Keratinocyte (primary cell): ENCODE measurements around the gene FMR1NB. TPM values are rescaled to one million over a fixed set of nuclear protein-coding genes. Genes with fewer than 3 reads are reported as not detected.

Experiments used
- DNase-seq: peaks from one replicate; pipeline ENCODE4 v3.0.0-alpha.2; 2011; ENCODE audit warnings: low read depth, missing footprints, low spot score
- FAIRE-seq: peaks from 2 replicates; lab custom pipeline; 2011; peaks lifted over from hg19 to GRCh38; lab: Jason Lieb, UNC
- H2AFZ ChIP-seq: 2 replicates; pipeline ENCODE4 v1.6.0; 2012; ENCODE audit warnings: low read length, control low read depth, inconsistent platforms; ENCODE audit not compliant: control insufficient read depth
- H3K27ac ChIP-seq: 2 replicates; pipeline ENCODE4 v1.5.1; 2011; ENCODE audit warnings: low read length; ENCODE audit not compliant: control insufficient read depth, insufficient read depth
- H3K27me3 ChIP-seq: 3 replicates; pipeline ENCODE4 v1.6.0; 2011; ENCODE audit warnings: low read length; ENCODE audit not compliant: control insufficient read depth, insufficient read depth; ENCODE audit errors: extremely low read depth
- H3K36me3 ChIP-seq, 2 experiments: 2 replicates in 1 of 2; 3 replicates in 1 of 2; pipeline ENCODE4 v1.5.1; 2011; ENCODE audit warnings: low read length in 2 of 2, mild to moderate bottlenecking in 1 of 2; ENCODE audit not compliant: control insufficient read depth in 2 of 2, insufficient read depth in 2 of 2; ENCODE audit errors: extremely low read depth in 1 of 2
- H3K4me1 ChIP-seq: 3 replicates; pipeline ENCODE4 v1.5.1; 2011; ENCODE audit warnings: low read length; ENCODE audit not compliant: control insufficient read depth, insufficient read depth; ENCODE audit errors: extremely low read depth
- H3K4me2 ChIP-seq: 3 replicates; pipeline ENCODE4 v1.6.0; 2011; ENCODE audit warnings: low read depth, low read length; ENCODE audit not compliant: control insufficient read depth, insufficient read depth; ENCODE audit errors: extremely low read depth
- H3K4me3 ChIP-seq, 3 experiments: fragments of 200-600 bp in 1 of 3; sonication (generic) in 1 of 3; 2 replicates in 2 of 3; 3 replicates in 1 of 3; pipeline ENCODE4 v1.5.1; 2011 to 2016; ENCODE audit warnings: low read length in 3 of 3, mild to moderate bottlenecking in 3 of 3, control low read depth in 2 of 3, inconsistent platforms in 1 of 3, low read depth in 1 of 3, mixed read lengths in 1 of 3, mixed run types in 1 of 3, moderate library complexity in 1 of 3; ENCODE audit not compliant: control insufficient read depth in 2 of 3, insufficient read depth in 2 of 3; ENCODE audit errors: extremely low read depth in 1 of 3
- H3K79me2 ChIP-seq: 2 replicates; pipeline ENCODE4 v1.6.0; 2012; ENCODE audit warnings: low read length; ENCODE audit not compliant: control insufficient read depth, insufficient read depth
- H3K9ac ChIP-seq: 3 replicates; pipeline ENCODE4 v1.6.0; 2011; ENCODE audit warnings: low read length; ENCODE audit not compliant: control insufficient read depth, insufficient read depth; ENCODE audit errors: extremely low read depth
- H3K9me1 ChIP-seq: 3 replicates; pipeline ENCODE4 v1.6.0; 2011; ENCODE audit warnings: low read length; ENCODE audit not compliant: control insufficient read depth, insufficient read depth; ENCODE audit errors: extremely low read depth
- H3K9me3 ChIP-seq: 2 replicates; pipeline ENCODE4 v1.5.1; 2012; ENCODE audit warnings: low read depth, low read length; ENCODE audit not compliant: control insufficient read depth
- H4K20me1 ChIP-seq: 3 replicates; pipeline ENCODE4 v1.6.0; 2011; ENCODE audit warnings: low read length; ENCODE audit not compliant: control insufficient read depth, insufficient read depth; ENCODE audit errors: extremely low read depth
- EZH2 ChIP-seq: IDR thresholded peaks from one replicate; pipeline ENCODE4 v1.6.1; 2012; ENCODE audit warnings: inconsistent platforms, mild to moderate bottlenecking, low read length, moderate library complexity
- dilution Hi-C: fragments of 300-500 bp; cut with MboI; formaldehyde crosslinking; loops from one replicate; pipeline ENCODE4 v1.7.0; 2020; ENCODE audit warnings: low sequenced_read_pairs; ENCODE audit not compliant: extremely low pct_ligation_motif_present
- polyA plus RNA-seq, 5 experiments: library from polyadenylated mRNA; depleted of rRNA in 3 of 5; stranded (reverse) in 3 of 5; stranded (forward) in 1 of 5; unstranded in 1 of 5; fragments of >200 nt; gene quantifications; 1 replicate in 1 of 5; 2 replicates in 3 of 5; 3 replicates in 1 of 5; pipeline versions ENCODE4 v1.2.1 to v1.2.3, GENCODE V29; 2011 to 2012; ENCODE audit warnings: missing spikeins in 2 of 5, low read depth in 1 of 5, low replicate concordance in 1 of 5
- TF ChIP-seq, protein P1 (sequence below), 3 experiments: IDR thresholded peaks in 1 of 3; conservative IDR thresholded peaks in 1 of 3; optimal IDR thresholded peaks in 1 of 3; 2 replicates in 2 of 3; 3 replicates in 1 of 3; pipeline versions ENCODE3 to v1.5.1; 2011; ENCODE audit warnings: low read length in 3 of 3, mild to moderate bottlenecking in 3 of 3, moderate library complexity in 2 of 3, control low read depth in 1 of 3, inconsistent platforms in 1 of 3; ENCODE audit not compliant: insufficient read depth in 2 of 3; ENCODE audit errors: extremely low read depth in 1 of 3

FMR1NB gene
- polyA plus RNA-seq, 1 donor (not counting 4 experiments of a cell fraction or from before 2014, with no cell fraction given): not detected

GRCh38 chrX:148035380-148035779, 54.2 kb downstream of the FMR1NB start:
- no peaks in the 10 kb centered on the region for H3K9me1 ChIP-seq
- H3K4me2 ChIP-seq: no peak overlapping the region
- H3K27me3 ChIP-seq: no peaks in the 10 kb centered on the region
- H3K79me2 ChIP-seq: no peaks in the 10 kb centered on the region
- H3K4me3 ChIP-seq: no peak overlapping the region
- H3K9me3 ChIP-seq: no peaks in the 10 kb centered on the region
- DNase-seq: no peak
- H2AFZ ChIP-seq: no peak overlapping the region
- peaks cover 3% of the 10 kb centered on the region for H3K4me1 ChIP-seq
- H3K9ac ChIP-seq: no peak overlapping the region
- no peak overlapping the region for H3K27ac ChIP-seq
- no peak for FAIRE-seq
- no peaks in the 10 kb centered on the region for H4K20me1 ChIP-seq
- no peak for TF ChIP-seq EZH2
- TF ChIP-seq, protein P1, sequence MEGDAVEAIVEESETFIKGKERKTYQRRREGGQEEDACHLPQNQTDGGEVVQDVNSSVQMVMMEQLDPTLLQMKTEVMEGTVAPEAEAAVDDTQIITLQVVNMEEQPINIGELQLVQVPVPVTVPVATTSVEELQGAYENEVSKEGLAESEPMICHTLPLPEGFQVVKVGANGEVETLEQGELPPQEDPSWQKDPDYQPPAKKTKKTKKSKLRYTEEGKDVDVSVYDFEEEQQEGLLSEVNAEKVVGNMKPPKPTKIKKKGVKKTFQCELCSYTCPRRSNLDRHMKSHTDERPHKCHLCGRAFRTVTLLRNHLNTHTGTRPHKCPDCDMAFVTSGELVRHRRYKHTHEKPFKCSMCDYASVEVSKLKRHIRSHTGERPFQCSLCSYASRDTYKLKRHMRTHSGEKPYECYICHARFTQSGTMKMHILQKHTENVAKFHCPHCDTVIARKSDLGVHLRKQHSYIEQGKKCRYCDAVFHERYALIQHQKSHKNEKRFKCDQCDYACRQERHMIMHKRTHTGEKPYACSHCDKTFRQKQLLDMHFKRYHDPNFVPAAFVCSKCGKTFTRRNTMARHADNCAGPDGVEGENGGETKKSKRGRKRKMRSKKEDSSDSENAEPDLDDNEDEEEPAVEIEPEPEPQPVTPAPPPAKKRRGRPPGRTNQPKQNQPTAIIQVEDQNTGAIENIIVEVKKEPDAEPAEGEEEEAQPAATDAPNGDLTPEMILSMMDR (optimal IDR thresholded peaks at IDR 0.05 in 1 of 3, IDR thresholded peaks at IDR 0.05 in 1 of 3, conservative IDR thresholded peaks at IDR 0.05 in 1 of 3; ENCODE audit: extremely low read depth in 1 of 3, insufficient read depth in 2 of 3, low read length in 3 of 3): no peak
- no peaks in the 10 kb centered on the region for H3K36me3 ChIP-seq
- dilution Hi-C loops: no loop called here

GRCh38 chrX:148037020-148037419, 55.9 kb downstream of the FMR1NB start:
- FAIRE-seq: no peak
- dilution Hi-C loops: no loop called here
- no peak for DNase-seq

More at GRCh38 chrX:148037020-148037419, 55.9 kb downstream of the FMR1NB start:
- H4K20me1 ChIP-seq: no peaks in the 10 kb centered on the region
- H3K9me3 ChIP-seq: no peaks in the 10 kb centered on the region
- H3K79me2 ChIP-seq: no peaks in the 10 kb centered on the region
- H3K4me2 ChIP-seq: no peak overlapping the region
- TF ChIP-seq, protein P1 (optimal IDR thresholded peaks at IDR 0.05 in 1 of 3, IDR thresholded peaks at IDR 0.05 in 1 of 3, conservative IDR thresholded peaks at IDR 0.05 in 1 of 3; ENCODE audit: extremely low read depth in 1 of 3, insufficient read depth in 2 of 3, low read length in 3 of 3): no peak
- TF ChIP-seq EZH2: no peak
- H3K4me1 ChIP-seq: peaks cover 3% of the 10 kb centered on the region
- no peak overlapping the region for H3K4me3 ChIP-seq
- H3K27ac ChIP-seq: no peak overlapping the region
- no peaks in the 10 kb centered on the region for H3K36me3 ChIP-seq
- no peaks in the 10 kb centered on the region for H3K9me1 ChIP-seq
- no peak overlapping the region for H3K9ac ChIP-seq
- no peaks in the 10 kb centered on the region for H3K27me3 ChIP-seq
- no peak overlapping the region for H2AFZ ChIP-seq
